WTC11 (cell line): ENCODE data around the gene EPHB3. TPM values are rescaled to one million over a fixed set of nuclear protein-coding genes. Genes with fewer than 3 reads are reported as not detected.
"Not testable (repeated sequence)": the region's sequence is repeated elsewhere in the genome, so short reads cannot be mapped to it uniquely, and the experiment has no call there.

Source experiments
- ATAC-seq: fragments of 200-7000 bp; cut with Tn5 transposase; 2 replicates; pipeline ENCODE4 v1.10.0; 2021; ENCODE audit warnings: mild to moderate bottlenecking, moderate library complexity
- CTCF ChIA-PET: fragments of 300-600 bp; sonication (Branson Sonifier 250); formaldehyde crosslinking; loops from one replicate; lab custom pipeline; 2021; ENCODE audit warnings: antibody characterized with exemption; lab: Charles Lee
- POLR2A ChIA-PET: fragments of 350-600 bp; sonication (Branson Sonifier 250); formaldehyde crosslinking; loops from one replicate; lab custom pipeline; 2021; ENCODE audit warnings: antibody characterized with exemption; lab: Charles Lee
- DNase-seq: peaks from one replicate; pipeline ENCODE4 v3.0.0; 2021; ENCODE audit warnings: low spot score
- H3K27ac Mint-ChIP-seq: 2 replicates; pipeline ENCODE4 v1.8.0; 2021; ENCODE audit warnings: mixed read lengths
- H3K27me3 Mint-ChIP-seq: 2 replicates; pipeline ENCODE4 v1.8.0; 2021; ENCODE audit warnings: low read depth, mild to moderate bottlenecking, moderate library complexity, mixed read lengths
- H3K36me3 Mint-ChIP-seq: 2 replicates; pipeline ENCODE4 v1.8.0; 2021; ENCODE audit warnings: mixed read lengths
- H3K4me1 Mint-ChIP-seq: 2 replicates; pipeline ENCODE4 v1.8.0; 2022; ENCODE audit warnings: mixed read lengths
- H3K4me3 Mint-ChIP-seq: 2 replicates; pipeline ENCODE4 v1.8.0; 2021; ENCODE audit warnings: mild to moderate bottlenecking, moderate library complexity, mixed read lengths
- H3K9me3 Mint-ChIP-seq: 2 replicates; pipeline ENCODE4 v1.8.0; 2021; ENCODE audit warnings: mixed read lengths
- CBFB ChIP-seq: sonication (generic); formaldehyde crosslinking; IDR thresholded peaks from 2 replicates; pipeline ENCODE4 v1.8.1; 2022; ENCODE audit warnings: mild to moderate bottlenecking, low read depth, missing genetic modification reagents
- CREM ChIP-seq: sonication (generic); formaldehyde crosslinking; IDR thresholded peaks from 2 replicates; pipeline ENCODE4 v1.8.1; 2022; ENCODE audit warnings: mild to moderate bottlenecking, missing genetic modification reagents, moderate library complexity
- FOXJ3 ChIP-seq: sonication (generic); formaldehyde crosslinking; IDR thresholded peaks from 2 replicates; pipeline ENCODE4 v1.9.0; 2021; ENCODE audit warnings: missing genetic modification reagents, mild to moderate bottlenecking, borderline replicate concordance
- FOXP1 ChIP-seq: sonication (generic); formaldehyde crosslinking; IDR thresholded peaks from 2 replicates; pipeline ENCODE4 v1.8.0; 2022; ENCODE audit warnings: missing genetic modification reagents, mild to moderate bottlenecking, moderate library complexity, borderline replicate concordance
- GABPB1 ChIP-seq: sonication (generic); formaldehyde crosslinking; IDR thresholded peaks from 2 replicates; pipeline ENCODE4 v1.8.1; 2023; ENCODE audit warnings: mild to moderate bottlenecking, missing genetic modification reagents
- HMGA2 ChIP-seq: fragments of 250-450 bp; sonication (Bioruptor Pico); IDR thresholded peaks from 2 replicates; pipeline ENCODE4 v1.4.0; 2021; ENCODE audit warnings: mild to moderate bottlenecking, moderate library complexity
- IRF2 ChIP-seq: sonication (generic); formaldehyde crosslinking; IDR thresholded peaks from 2 replicates; pipeline ENCODE4 v1.8.0; 2022; ENCODE audit warnings: low read depth, missing genetic modification reagents, borderline replicate concordance
- KAT7 ChIP-seq: sonication (generic); formaldehyde crosslinking; IDR thresholded peaks from 2 replicates; pipeline ENCODE4 v1.8.1; 2023; ENCODE audit warnings: missing genetic modification reagents, mild to moderate bottlenecking, borderline replicate concordance
- MYBL2 ChIP-seq: sonication (generic); formaldehyde crosslinking; IDR thresholded peaks from 2 replicates; pipeline ENCODE4 v1.8.1; 2023; ENCODE audit warnings: mild to moderate bottlenecking, moderate library complexity, missing genetic modification reagents
- NFYB ChIP-seq: sonication (generic); formaldehyde crosslinking; conservative IDR thresholded peaks from 2 replicates; pipeline ENCODE4 v1.8.0; 2022; ENCODE audit warnings: low read depth, missing genetic modification reagents
- OVOL2 ChIP-seq: fragments of 250-450 bp; sonication (Bioruptor Pico); IDR thresholded peaks from 2 replicates; pipeline ENCODE4 v1.9.0; 2021; ENCODE audit warnings: mild to moderate bottlenecking, borderline replicate concordance
- PRDM15 ChIP-seq: sonication (generic); formaldehyde crosslinking; IDR thresholded peaks from 2 replicates; pipeline ENCODE4 v1.8.0; 2022; ENCODE audit warnings: missing genetic modification reagents
- RELA ChIP-seq: sonication (generic); formaldehyde crosslinking; IDR thresholded peaks from 2 replicates; pipeline ENCODE4 v1.8.1; 2022; ENCODE audit warnings: missing genetic modification reagents, mild to moderate bottlenecking, borderline replicate concordance
- SMAD4 ChIP-seq: sonication (generic); formaldehyde crosslinking; IDR thresholded peaks from 2 replicates; pipeline ENCODE4 v1.8.0; 2022; ENCODE audit warnings: mild to moderate bottlenecking, missing genetic modification reagents
- TEAD4 ChIP-seq: sonication (generic); formaldehyde crosslinking; IDR thresholded peaks from 2 replicates; pipeline ENCODE4 v1.8.0; 2022; ENCODE audit warnings: mild to moderate bottlenecking, missing genetic modification reagents
- USF1 ChIP-seq: sonication (generic); formaldehyde crosslinking; IDR thresholded peaks from 2 replicates; pipeline ENCODE4 v1.8.0; 2022; ENCODE audit warnings: mild to moderate bottlenecking, missing genetic modification reagents
- ZNF396 ChIP-seq: fragments of 250-450 bp; sonication (Bioruptor Pico); IDR thresholded peaks from 2 replicates; pipeline ENCODE4 v1.8.0; 2021; ENCODE audit warnings: mild to moderate bottlenecking, moderate library complexity, borderline replicate concordance
- ZNF512 ChIP-seq: sonication (generic); formaldehyde crosslinking; IDR thresholded peaks from 2 replicates; pipeline ENCODE4 v1.8.1; 2022; ENCODE audit warnings: missing genetic modification reagents, borderline replicate concordance
- total RNA-seq: library from RNA; stranded (reverse); gene quantifications from 3 replicates; pipeline ENCODE4 v1.2.3, GENCODE V29; 2021
- TF ChIP-seq, protein P1 (sequence below): fragments of 250-450 bp; sonication (Bioruptor Pico); IDR thresholded peaks from 2 replicates; pipeline ENCODE4 v1.9.0; 2021; ENCODE audit warnings: mild to moderate bottlenecking
- TF ChIP-seq, protein P2 (sequence below): fragments of 250-450 bp; sonication (Bioruptor Pico); IDR thresholded peaks from 2 replicates; pipeline ENCODE4 v1.9.0; 2021; ENCODE audit warnings: mild to moderate bottlenecking

EPHB3 gene
- total RNA-seq, 1 experiment from 2014 or later: 11.4 TPM

GRCh38 chr3:184617306-184617705 is 55.7 kb downstream of the EPHB3 start:
- H3K9me3 Mint-ChIP-seq, H3K36me3 Mint-ChIP-seq, H3K27ac Mint-ChIP-seq, DNase-seq: not testable (repeated sequence)
- CTCF ChIA-PET: interaction anchor here (0.7 kb wide), 1 partner anchor 124 kb away, joined by 3 read pairs; no protein-coding TSS in a partner anchor
- H3K4me1 Mint-ChIP-seq: peaks cover 11% of the 10 kb centered on the region
- 0 out of 2 replicates have a peak, but pooled peaks have one; percentile 64 for TF ChIP-seq ZNF512 (CRISPR knock-in tag)
- TF ChIP-seq, all 79 proteins: peak for 1; not testable (repeated sequence) for 78
- H3K4me3 Mint-ChIP-seq, POLR2A ChIA-PET, ATAC-seq: not testable (repeated sequence)
- peaks cover 24% of the 10 kb centered on the region for H3K27me3 Mint-ChIP-seq

GRCh38 chr3:184618811-184619210 is 57.2 kb downstream of the EPHB3 start:
- POLR2A ChIA-PET: no interaction called here
- H3K9me3 Mint-ChIP-seq: no peaks in the 10 kb centered on the region

DNA sequence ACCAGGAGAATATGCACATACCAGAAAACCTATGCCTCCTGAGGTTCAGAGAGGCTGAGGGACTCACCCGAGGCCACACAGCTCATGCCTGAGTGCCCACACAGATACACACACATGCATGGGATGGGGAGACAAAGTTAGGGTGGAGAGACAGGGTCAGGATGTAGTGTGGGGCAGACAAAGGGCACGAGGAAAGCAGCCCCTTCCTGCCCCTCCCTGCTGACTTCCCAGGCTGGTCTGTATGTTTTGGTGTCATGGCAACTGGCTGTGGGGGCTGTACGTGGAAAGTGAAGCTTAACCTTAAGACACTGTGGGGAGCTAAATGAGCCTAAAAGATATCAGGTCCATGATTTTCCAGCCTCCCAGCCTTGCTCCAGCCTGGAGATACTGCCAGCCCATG is 57.8 kb downstream of the EPHB3 start:
- H3K27ac Mint-ChIP-seq: no peak overlapping the region; the same call in 1 of the 2 replicates
- H3K36me3 Mint-ChIP-seq: no peaks in the 10 kb centered on the region
- H3K9me3 Mint-ChIP-seq: no peaks in the 10 kb centered on the region
- POLR2A ChIA-PET: no interaction called here
- H3K4me3 Mint-ChIP-seq: no peak overlapping the region
- peaks cover 24% of the 10 kb centered on the region for H3K27me3 Mint-ChIP-seq
- no peak; the same call in 1 of the 2 replicates for ATAC-seq
- peaks cover 3% of the 10 kb centered on the region; the same call in 1 of the 2 replicates for H3K4me1 Mint-ChIP-seq
- CTCF ChIA-PET: interaction anchor here (1.0 to 1.4 kb wide), 3 partner anchors 9 to 92 kb away, joined by 3 to 6 read pairs (median 3); partner anchors contain the start of genes EPHB3 and MAGEF1
- no peak for DNase-seq
- TF ChIP-seq, protein P1, sequence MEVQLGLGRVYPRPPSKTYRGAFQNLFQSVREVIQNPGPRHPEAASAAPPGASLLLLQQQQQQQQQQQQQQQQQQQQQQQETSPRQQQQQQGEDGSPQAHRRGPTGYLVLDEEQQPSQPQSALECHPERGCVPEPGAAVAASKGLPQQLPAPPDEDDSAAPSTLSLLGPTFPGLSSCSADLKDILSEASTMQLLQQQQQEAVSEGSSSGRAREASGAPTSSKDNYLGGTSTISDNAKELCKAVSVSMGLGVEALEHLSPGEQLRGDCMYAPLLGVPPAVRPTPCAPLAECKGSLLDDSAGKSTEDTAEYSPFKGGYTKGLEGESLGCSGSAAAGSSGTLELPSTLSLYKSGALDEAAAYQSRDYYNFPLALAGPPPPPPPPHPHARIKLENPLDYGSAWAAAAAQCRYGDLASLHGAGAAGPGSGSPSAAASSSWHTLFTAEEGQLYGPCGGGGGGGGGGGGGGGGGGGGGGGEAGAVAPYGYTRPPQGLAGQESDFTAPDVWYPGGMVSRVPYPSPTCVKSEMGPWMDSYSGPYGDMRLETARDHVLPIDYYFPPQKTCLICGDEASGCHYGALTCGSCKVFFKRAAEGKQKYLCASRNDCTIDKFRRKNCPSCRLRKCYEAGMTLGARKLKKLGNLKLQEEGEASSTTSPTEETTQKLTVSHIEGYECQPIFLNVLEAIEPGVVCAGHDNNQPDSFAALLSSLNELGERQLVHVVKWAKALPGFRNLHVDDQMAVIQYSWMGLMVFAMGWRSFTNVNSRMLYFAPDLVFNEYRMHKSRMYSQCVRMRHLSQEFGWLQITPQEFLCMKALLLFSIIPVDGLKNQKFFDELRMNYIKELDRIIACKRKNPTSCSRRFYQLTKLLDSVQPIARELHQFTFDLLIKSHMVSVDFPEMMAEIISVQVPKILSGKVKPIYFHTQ (CRISPR knock-in tag): no peak
- TF ChIP-seq USF1 (CRISPR knock-in tag) (no peak), MYBL2 (CRISPR knock-in tag) (no peak), IRF2 (CRISPR knock-in tag) (no peak), CREM (CRISPR knock-in tag) (no peak), ZNF396 (CRISPR knock-in tag) (no peak), SMAD4 (no peak), GABPB1 (CRISPR knock-in tag) (no peak), OVOL2 (CRISPR knock-in tag) (no peak), TEAD4 (no peak), PRDM15 (no peak), FOXP1 (CRISPR knock-in tag) (no peak)

More at GRCh38 chr3:184618811-184619210, 57.2 kb downstream of the EPHB3 start:
- Mint-ChIP-seq H3K4me3 (no peak overlapping the region), H3K27ac (no peak overlapping the region)
- DNase-seq (no peak), ATAC-seq (no peak)
- CTCF ChIA-PET: interaction anchor here (1.4 kb wide), 1 partner anchor 58 kb away, joined by 6 read pairs; the partner anchor contains the start of gene EPHB3
- TF ChIP-seq RELA (no peak), ZNF512 (CRISPR knock-in tag) (no peak), CBFB (CRISPR knock-in tag) (no peak), MYBL2 (CRISPR knock-in tag) (no peak), HMGA2 (CRISPR knock-in tag) (no peak), KAT7 (CRISPR knock-in tag) (no peak), FOXJ3 (CRISPR knock-in tag) (no peak), NFYB (CRISPR knock-in tag) (no peak)
- TF ChIP-seq, protein P2, sequence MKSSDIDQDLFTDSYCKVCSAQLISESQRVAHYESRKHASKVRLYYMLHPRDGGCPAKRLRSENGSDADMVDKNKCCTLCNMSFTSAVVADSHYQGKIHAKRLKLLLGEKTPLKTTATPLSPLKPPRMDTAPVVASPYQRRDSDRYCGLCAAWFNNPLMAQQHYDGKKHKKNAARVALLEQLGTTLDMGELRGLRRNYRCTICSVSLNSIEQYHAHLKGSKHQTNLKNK (CRISPR knock-in tag): no peak
- TF ChIP-seq, all 79 proteins: peak for 0
- peaks cover 4% of the 10 kb centered on the region for H3K4me1 Mint-ChIP-seq
- H3K27me3 Mint-ChIP-seq: peaks cover 24% of the 10 kb centered on the region
- H3K36me3 Mint-ChIP-seq: no peaks in the 10 kb centered on the region
